GM23338 (cell line): ENCODE measurements around the gene PRSS56. TPM values are rescaled to one million over a fixed set of nuclear protein-coding genes. Genes with fewer than 3 reads are reported as not detected.
A peak's percentile ranks its signal among the peaks of the same experiment; 100 is the strongest.

ENCODE experiments used
- ATAC-seq: fragments of 200-7000 bp; cut with Tn5 transposase; 3 replicates; pipeline ENCODE4 v1.9.1; 2020
- DNase-seq: peaks from one replicate; pipeline ENCODE4 v3.0.0-alpha.2; 2015; ENCODE audit warnings: low spot score
- H2AFZ ChIP-seq: fragments of 200-600 bp; sonication (generic); 2 replicates; pipeline ENCODE4 v1.8.0; 2016; ENCODE audit warnings: antibody characterized with exemption, mild to moderate bottlenecking, moderate library complexity
- H3F3A ChIP-seq: fragments of 200-600 bp; sonication (generic); replicated peaks from 2 replicates; pipeline ENCODE4 v1.8.0; 2017; ENCODE audit warnings: antibody characterized with exemption, mixed run types, low read depth
- H3K27ac ChIP-seq: fragments of 200-600 bp; sonication (generic); 2 replicates; pipeline ENCODE4 v1.6.1; 2016; ENCODE audit warnings: low read depth
- H3K27me3 ChIP-seq: fragments of 200-600 bp; sonication (generic); 2 replicates; pipeline ENCODE4 v1.8.0; 2016; ENCODE audit warnings: mild to moderate bottlenecking, mixed run types, moderate library complexity; ENCODE audit not compliant: insufficient read depth
- H3K36me3 ChIP-seq: fragments of 200-600 bp; sonication (generic); 2 replicates; pipeline ENCODE4 v1.8.0; 2016; ENCODE audit warnings: mild to moderate bottlenecking; ENCODE audit not compliant: insufficient read depth
- H3K4me1 ChIP-seq: fragments of 200-600 bp; sonication (generic); 2 replicates; pipeline ENCODE4 v1.8.0; 2016; ENCODE audit warnings: mild to moderate bottlenecking, moderate library complexity; ENCODE audit not compliant: insufficient read depth
- H3K4me2 ChIP-seq: fragments of 200-600 bp; sonication (generic); 2 replicates; pipeline ENCODE4 v1.7.1; 2017; ENCODE audit warnings: mixed run types
- H3K4me3 ChIP-seq: fragments of 200-600 bp; sonication (generic); 2 replicates; pipeline ENCODE4 v1.6.1; 2016; ENCODE audit warnings: mixed run types
- H3K79me2 ChIP-seq: fragments of 200-600 bp; sonication (generic); replicated peaks from 2 replicates; pipeline ENCODE4 v1.8.0; 2017; ENCODE audit warnings: mild to moderate bottlenecking; ENCODE audit not compliant: insufficient read depth
- H3K9me2 ChIP-seq: fragments of 200-600 bp; sonication (generic); 2 replicates; pipeline ENCODE4 v1.8.0; 2017; ENCODE audit not compliant: insufficient read depth
- H4K20me1 ChIP-seq: fragments of 200-600 bp; sonication (generic); replicated peaks from 2 replicates; pipeline ENCODE4 v1.8.0; 2017; ENCODE audit warnings: mild to moderate bottlenecking; ENCODE audit not compliant: insufficient read depth
- H3K27ac Mint-ChIP-seq: 2 replicates; pipeline ENCODE4 v1.8.0; 2020; ENCODE audit warnings: inconsistent platforms, mild to moderate bottlenecking, moderate library complexity, mixed read lengths
- H3K27me3 Mint-ChIP-seq: 3 replicates; pipeline ENCODE4 v1.8.0; 2022; ENCODE audit warnings: low read depth, mild to moderate bottlenecking, moderate library complexity, mixed read lengths, inconsistent platforms; ENCODE audit not compliant: insufficient read depth, poor library complexity
- H3K36me3 Mint-ChIP-seq: 3 replicates; pipeline ENCODE4 v1.8.0; 2021; ENCODE audit warnings: low read depth, mild to moderate bottlenecking, inconsistent platforms, moderate library complexity, mixed read lengths
- H3K4me1 Mint-ChIP-seq: 3 replicates; pipeline ENCODE4 v1.8.0; 2020; ENCODE audit warnings: mild to moderate bottlenecking, inconsistent platforms, mixed read lengths
- H3K4me3 Mint-ChIP-seq: 3 replicates; pipeline ENCODE4 v1.8.0; 2021; ENCODE audit warnings: moderate library complexity, mild to moderate bottlenecking, inconsistent platforms, mixed read lengths
- H3K9me3 Mint-ChIP-seq: 3 replicates; pipeline ENCODE4 v1.8.0; 2020; ENCODE audit warnings: moderate library complexity, mild to moderate bottlenecking, inconsistent platforms, mixed read lengths
- CREB1 ChIP-seq: fragments of 250-450 bp; sonication (Bioruptor Pico); IDR thresholded peaks from 2 replicates; pipeline ENCODE4 v1.5.0; 2020; ENCODE audit warnings: low read depth, mild to moderate bottlenecking, moderate library complexity
- CTCF ChIP-seq, 2 experiments: fragments of 200-600 bp in 1 of 2; sonication (generic) in 1 of 2; conservative IDR thresholded peaks; 2 replicates each; pipeline versions ENCODE4 v1.5.1 to v1.6.1; 2016 to 2017; ENCODE audit warnings: antibody characterized with exemption in 2 of 2, low read depth in 2 of 2, mild to moderate bottlenecking in 2 of 2, moderate library complexity in 1 of 2
- ETS1 ChIP-seq: IDR thresholded peaks from 2 replicates; pipeline ENCODE4 v1.6.1; 2016; ENCODE audit warnings: antibody characterized with exemption
- EZH2 ChIP-seq: fragments of 200-600 bp; sonication (generic); IDR thresholded peaks from one replicate; pipeline ENCODE4 v1.8.0; 2017; ENCODE audit warnings: antibody characterized with exemption, mild to moderate bottlenecking, low read depth; ENCODE audit not compliant: unreplicated experiment
- EZH2phosphoT487 ChIP-seq: fragments of 200-600 bp; sonication (generic); IDR thresholded peaks from one replicate; pipeline ENCODE4 v1.8.1; 2018; ENCODE audit warnings: antibody characterized with exemption; ENCODE audit not compliant: unreplicated experiment
- POLR2AphosphoS5 ChIP-seq: IDR thresholded peaks from 2 replicates; pipeline ENCODE4 v1.6.1; 2016; ENCODE audit warnings: antibody characterized with exemption, low read depth
- STAT1 ChIP-seq: IDR thresholded peaks from one replicate; pipeline ENCODE4 v1.6.1; 2016; ENCODE audit warnings: antibody characterized with exemption; ENCODE audit not compliant: unreplicated experiment
- polyA plus RNA-seq: library from polyadenylated mRNA; unstranded; fragments of >200 nt; fragmentation: Nextera tagmentation; extraction: Ambion mirVana; gene quantifications from 2 replicates; pipeline ENCODE4 v1.2.1, GENCODE V29; 2016
- total RNA-seq: library from RNA; depleted of rRNA; stranded (reverse); fragments of >200 nt; shearing (Covaris generic); gene quantifications from 2 replicates; pipeline ENCODE4 v1.2.3, GENCODE V29; 2014
- TF ChIP-seq, protein P1 (sequence below): IDR thresholded peaks from one replicate; pipeline ENCODE4 v1.6.1; 2018; ENCODE audit warnings: antibody characterized with exemption; ENCODE audit not compliant: unreplicated experiment

PRSS56 gene
- total and polyA plus RNA-seq, 2 experiments from 2014 or later, result 0.27 to 0.31 TPM

DNA sequence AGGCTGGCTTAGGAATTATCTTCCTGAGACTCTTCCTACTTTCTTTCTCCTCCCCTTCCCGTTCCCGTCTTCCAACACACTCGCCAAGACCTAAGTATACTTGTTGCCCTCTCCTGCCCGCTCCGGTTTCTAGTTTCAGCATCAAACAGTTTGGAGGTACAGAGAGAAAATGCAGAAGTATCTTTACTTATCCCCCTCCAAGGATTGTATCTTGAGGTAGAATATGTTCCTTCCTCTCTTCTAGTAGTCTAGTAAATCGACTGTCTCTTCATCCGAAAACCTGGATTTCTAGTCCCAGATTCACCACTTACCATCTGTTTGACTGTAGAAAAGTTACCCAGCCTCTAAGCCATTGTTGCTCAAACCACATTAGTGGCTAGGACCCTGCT lies 31.1 kb downstream of the PRSS56 start:
- Histone ChIP-seq H3K4me1 (peaks cover 12% of the 10 kb centered on the region), H4K20me1 (peaks cover 36% of the 10 kb centered on the region), H3K27ac (peak overlapping the region; percentile 98), H3K27me3 (no peaks in the 10 kb centered on the region), H3K9me2 (no peaks in the 10 kb centered on the region), H3F3A (peaks cover 8% of the 10 kb centered on the region), H3K4me2 (peak overlapping the region; percentile 96), H3K79me2 (peaks cover 88% of the 10 kb centered on the region), H2AFZ (peak overlapping the region; percentile 80; the same call in 1 of the 2 replicates), H3K36me3 (peaks cover 14% of the 10 kb centered on the region), H3K4me3 (peak overlapping the region; percentile 96)
- peaks cover 15% of the 10 kb centered on the region; the same call in 2 of the 3 replicates for H3K9me3 Mint-ChIP-seq
- H3K4me1 Mint-ChIP-seq, result peaks cover 15% of the 10 kb centered on the region
- H3K36me3 Mint-ChIP-seq, result peaks cover 56% of the 10 kb centered on the region
- DNase-seq (no peak), ATAC-seq (peak; percentile 9; the same call in 2 of the 3 replicates)
- H3K27me3 Mint-ChIP-seq, result peaks cover 5% of the 10 kb centered on the region
- TF ChIP-seq, protein P1, sequence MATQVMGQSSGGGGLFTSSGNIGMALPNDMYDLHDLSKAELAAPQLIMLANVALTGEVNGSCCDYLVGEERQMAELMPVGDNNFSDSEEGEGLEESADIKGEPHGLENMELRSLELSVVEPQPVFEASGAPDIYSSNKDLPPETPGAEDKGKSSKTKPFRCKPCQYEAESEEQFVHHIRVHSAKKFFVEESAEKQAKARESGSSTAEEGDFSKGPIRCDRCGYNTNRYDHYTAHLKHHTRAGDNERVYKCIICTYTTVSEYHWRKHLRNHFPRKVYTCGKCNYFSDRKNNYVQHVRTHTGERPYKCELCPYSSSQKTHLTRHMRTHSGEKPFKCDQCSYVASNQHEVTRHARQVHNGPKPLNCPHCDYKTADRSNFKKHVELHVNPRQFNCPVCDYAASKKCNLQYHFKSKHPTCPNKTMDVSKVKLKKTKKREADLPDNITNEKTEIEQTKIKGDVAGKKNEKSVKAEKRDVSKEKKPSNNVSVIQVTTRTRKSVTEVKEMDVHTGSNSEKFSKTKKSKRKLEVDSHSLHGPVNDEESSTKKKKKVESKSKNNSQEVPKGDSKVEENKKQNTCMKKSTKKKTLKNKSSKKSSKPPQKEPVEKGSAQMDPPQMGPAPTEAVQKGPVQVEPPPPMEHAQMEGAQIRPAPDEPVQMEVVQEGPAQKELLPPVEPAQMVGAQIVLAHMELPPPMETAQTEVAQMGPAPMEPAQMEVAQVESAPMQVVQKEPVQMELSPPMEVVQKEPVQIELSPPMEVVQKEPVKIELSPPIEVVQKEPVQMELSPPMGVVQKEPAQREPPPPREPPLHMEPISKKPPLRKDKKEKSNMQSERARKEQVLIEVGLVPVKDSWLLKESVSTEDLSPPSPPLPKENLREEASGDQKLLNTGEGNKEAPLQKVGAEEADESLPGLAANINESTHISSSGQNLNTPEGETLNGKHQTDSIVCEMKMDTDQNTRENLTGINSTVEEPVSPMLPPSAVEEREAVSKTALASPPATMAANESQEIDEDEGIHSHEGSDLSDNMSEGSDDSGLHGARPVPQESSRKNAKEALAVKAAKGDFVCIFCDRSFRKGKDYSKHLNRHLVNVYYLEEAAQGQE, result no peak
- no peak for TF ChIP-seq ETS1
- no peak for TF ChIP-seq EZH2
- no peak for TF ChIP-seq CTCF (conservative IDR thresholded peaks at IDR 0.05; ENCODE audit: low read depth in 2 of 2)
- no peak for TF ChIP-seq CREB1 (CRISPR knock-in tag)
- no peak for TF ChIP-seq POLR2AphosphoS5
- TF ChIP-seq EZH2phosphoT487, result no peak
- H3K4me3 Mint-ChIP-seq, result peak overlapping the region; percentile 99
- peak overlapping the region; percentile 80 for H3K27ac Mint-ChIP-seq

DNA sequence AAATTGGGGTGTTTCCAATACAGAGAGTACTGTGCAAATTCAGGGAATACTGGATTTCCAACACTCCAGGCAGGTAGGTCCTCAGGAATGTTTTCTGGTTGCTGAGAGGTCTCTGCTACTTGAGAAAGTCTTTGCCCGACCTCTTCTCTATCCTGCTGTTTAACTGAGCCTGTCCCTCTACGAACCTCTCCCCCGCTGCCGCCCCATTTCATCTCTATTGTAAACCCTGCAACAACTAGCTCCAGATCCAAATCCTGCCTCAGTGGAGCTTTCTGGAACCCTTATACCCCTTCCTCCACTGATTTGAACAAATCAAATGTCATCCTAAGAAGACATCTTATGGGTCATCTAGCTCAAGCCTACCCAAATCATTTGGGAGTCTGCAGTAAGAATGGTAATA lies 31.6 kb downstream of the PRSS56 start:
- H3K4me2 ChIP-seq, result peak overlapping the region; percentile 96
- H3K9me3 Mint-ChIP-seq, result peaks cover 15% of the 10 kb centered on the region; the same call in 2 of the 3 replicates
- H3K27ac ChIP-seq, result no peak overlapping the region
- H3K36me3 ChIP-seq, result peaks cover 14% of the 10 kb centered on the region
- no peak overlapping the region; the same call in 1 of the 2 replicates for H3K27ac Mint-ChIP-seq
- no peaks in the 10 kb centered on the region for H3K27me3 ChIP-seq
- no peak for ATAC-seq
- H2AFZ ChIP-seq, result no peak overlapping the region
- peaks cover 8% of the 10 kb centered on the region for H3F3A ChIP-seq
- H3K4me1 Mint-ChIP-seq, result peaks cover 15% of the 10 kb centered on the region
- peaks cover 89% of the 10 kb centered on the region for H3K79me2 ChIP-seq
- peak overlapping the region; percentile 99 for H3K4me3 Mint-ChIP-seq
- peaks cover 12% of the 10 kb centered on the region for H3K4me1 ChIP-seq
- DNase-seq, result no peak
- H4K20me1 ChIP-seq, result peaks cover 39% of the 10 kb centered on the region
- H3K36me3 Mint-ChIP-seq, result peaks cover 55% of the 10 kb centered on the region
- TF ChIP-seq STAT1, result no peak
- TF ChIP-seq, protein P1, result no peak
- peaks cover 5% of the 10 kb centered on the region for H3K27me3 Mint-ChIP-seq
- no peaks in the 10 kb centered on the region for H3K9me2 ChIP-seq
- peak overlapping the region; percentile 96 for H3K4me3 ChIP-seq
